Activated CD8-positive, alpha-beta memory T cell treated with anti-CD3 and anti-CD28 coated beads, Interleukin-2, amount 50 U/mL, for 48 hours (primary cell): ENCODE results near the gene EGR1.

Source experiments
- DNase-seq: peaks from one replicate; pipeline ENCODE4 v3.0.0-alpha.2; 2020

The EGR1 gene

GRCh38 chr5:138465261-138466124, at the start of gene EGR1:
EGR1 (plus strand) TSS chr5:138465479; CDS start chr5:138465762, 283 bp downstream.
- DNase-seq: peak; percentile 97

GRCh38 chr5:138418444-138418843, 46.8 kb upstream of the EGR1 start:
- DNase-seq: no peak

- no peak for DNase-seq
These were observed 40.2 kb upstream of the EGR1 start for GRCh38 chr5:138425079-138425478.

GRCh38 chr5:138435943-138436342, 29.3 kb upstream of the EGR1 start:
- no peak for DNase-seq

GRCh38 chr5:138438003-138438723, 27.1 kb upstream of the EGR1 start:
- DNase-seq: no peak

GRCh38 chr5:138438724-138439476, 26.4 kb upstream of the EGR1 start, which contains the start of gene REEP2:
REEP2 (plus strand) TSS chr5:138439057; CDS start chr5:138439209, 152 bp downstream.
- peak; percentile 88 for DNase-seq

- DNase-seq: no peak
These were observed 25.7 kb upstream of the EGR1 start for GRCh38 chr5:138439477-138440158.

GRCh38 chr5:138440159-138441073, 24.9 kb upstream of the EGR1 start:
- no peak for DNase-seq

- DNase-seq: no peak
These were observed 24.1 kb upstream of the EGR1 start for GRCh38 chr5:138441221-138441620.

GRCh38 chr5:138444078-138444773, 21.1 kb upstream of the EGR1 start:
- no peak for DNase-seq

GRCh38 chr5:138444774-138445546, 20.3 kb upstream of the EGR1 start:
- DNase-seq: no peak

GRCh38 chr5:138445547-138446271, 19.6 kb upstream of the EGR1 start:
- DNase-seq: no peak

- no peak for DNase-seq
These were observed 17.2 kb upstream of the EGR1 start for GRCh38 chr5:138448070-138448469.

- no peak for DNase-seq
These were observed 16.5 kb upstream of the EGR1 start for GRCh38 chr5:138448481-138449398.

- DNase-seq: peak; percentile 95
These were observed 15.6 kb upstream of the EGR1 start for GRCh38 chr5:138449501-138450239.

- DNase-seq: no peak
These were observed 14.3 kb upstream of the EGR1 start for GRCh38 chr5:138450971-138451370.

GRCh38 chr5:138452720-138453119, 12.6 kb upstream of the EGR1 start:
- DNase-seq: no peak
